ENCODE results near the gene WDR27.

WDR27 gene

DNA sequence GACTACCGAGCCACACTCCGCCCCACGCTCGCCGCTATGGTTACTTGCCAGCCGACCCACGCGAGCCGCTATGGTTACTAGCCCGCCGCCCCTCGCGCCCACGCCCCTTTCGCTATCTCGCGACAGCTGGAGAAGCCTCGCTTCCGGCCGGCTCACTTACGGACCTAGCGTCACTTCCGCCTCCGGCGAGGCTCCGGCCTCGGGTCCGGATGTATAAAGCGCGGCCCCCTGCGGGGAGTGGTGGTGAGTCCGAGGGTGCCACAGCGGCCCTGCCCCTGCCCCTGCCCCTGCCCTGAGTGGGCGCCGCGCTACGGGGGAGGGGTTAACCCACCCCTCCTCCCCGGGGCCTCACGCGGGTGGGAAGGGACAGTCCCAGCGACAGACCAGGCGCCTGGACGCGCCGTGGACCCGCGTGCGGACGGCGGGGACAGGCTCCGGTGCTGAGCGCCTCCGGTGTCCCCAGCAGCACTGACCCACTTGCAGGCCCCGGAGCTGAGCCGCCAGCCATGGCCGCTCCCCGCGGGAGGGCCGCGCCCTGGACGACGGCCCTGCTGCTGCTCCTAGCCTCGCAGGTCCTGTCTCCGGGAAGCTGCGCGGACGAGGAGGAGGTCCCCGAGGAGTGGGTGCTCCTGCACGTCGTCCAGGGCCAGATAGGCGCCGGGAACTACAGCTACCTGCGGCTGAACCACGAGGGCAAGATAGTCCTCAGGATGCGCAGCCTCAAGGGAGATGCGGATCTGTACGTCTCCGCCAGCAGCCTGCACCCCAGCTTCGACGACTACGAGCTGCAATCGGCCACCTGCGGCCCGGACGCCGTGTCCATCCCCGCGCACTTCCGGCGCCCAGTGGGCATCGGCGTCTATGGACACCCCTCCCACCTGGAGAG is at the start of gene WDR27, which contains the start of gene C6orf120:
Gene WDR27 (minus strand): TSS at position 76 of the 886 bp plus-strand sequence. CDS start 13,024 bp downstream, outside the sequence.
Gene C6orf120 (plus strand): TSS at position 173 of the 886 bp plus-strand sequence. CDS start 334 bp downstream, at position 507.
- FAIRE-seq, result no peak

DNA sequence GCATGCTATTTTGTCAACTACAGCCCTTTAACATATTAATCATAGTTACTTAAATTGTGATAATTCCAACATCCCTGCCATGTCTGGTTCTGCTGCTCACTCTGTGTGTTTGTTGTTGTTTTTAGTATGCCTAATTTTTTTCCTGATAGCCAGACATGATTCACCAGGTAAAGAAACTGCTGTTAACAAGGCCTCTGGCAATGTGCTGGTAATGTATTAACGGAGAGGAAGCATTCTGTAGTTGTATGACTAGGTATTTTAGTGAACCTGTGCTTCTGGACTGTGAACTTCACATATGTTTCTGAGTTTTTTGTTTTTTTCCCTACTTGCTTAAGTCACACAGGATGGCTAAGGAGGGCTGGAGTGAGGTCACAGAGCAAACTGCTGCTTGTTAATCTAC is 44.7 kb upstream of the WDR27 start:
- no peak for FAIRE-seq

DNA sequence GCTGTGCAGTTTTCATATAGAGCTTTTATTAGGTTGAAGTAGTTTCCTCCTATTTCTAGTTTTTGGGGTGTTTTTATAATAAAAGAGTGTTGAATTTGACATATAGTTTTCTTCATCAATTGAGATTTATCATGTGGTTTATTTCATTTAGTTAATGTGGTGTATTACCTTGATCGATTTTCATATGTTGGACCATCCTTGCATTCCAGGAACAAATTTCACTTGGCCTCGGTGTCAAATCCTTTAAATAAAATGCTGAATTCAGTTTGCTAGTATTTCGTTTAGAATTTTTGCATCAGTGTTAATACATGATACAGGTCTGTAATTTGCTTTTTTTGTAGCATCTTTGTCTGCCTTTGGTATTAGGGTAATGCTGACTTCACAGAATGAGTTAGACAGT is 43.6 kb upstream of the WDR27 start:
- no peak for FAIRE-seq

DNA sequence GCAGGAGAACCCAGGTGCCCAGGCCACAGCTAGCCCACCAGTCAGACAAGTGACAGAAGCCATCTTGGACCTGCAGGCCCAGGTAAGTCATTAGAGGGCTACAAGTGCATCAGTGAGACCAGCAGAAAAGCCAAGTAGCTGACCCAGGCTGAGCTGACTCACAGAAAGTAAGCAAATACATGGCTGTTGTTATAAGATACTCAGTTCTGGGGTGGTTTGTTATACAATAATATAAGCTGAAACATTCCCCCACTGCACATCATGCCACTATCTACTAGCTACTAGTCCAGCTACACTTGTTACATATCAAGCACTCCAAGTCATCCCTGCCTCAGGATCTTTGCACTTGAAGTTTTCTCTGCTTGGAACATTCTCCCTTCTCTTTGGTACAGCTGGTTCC is 39.5 kb upstream of the WDR27 start:
- no peak for FAIRE-seq

DNA sequence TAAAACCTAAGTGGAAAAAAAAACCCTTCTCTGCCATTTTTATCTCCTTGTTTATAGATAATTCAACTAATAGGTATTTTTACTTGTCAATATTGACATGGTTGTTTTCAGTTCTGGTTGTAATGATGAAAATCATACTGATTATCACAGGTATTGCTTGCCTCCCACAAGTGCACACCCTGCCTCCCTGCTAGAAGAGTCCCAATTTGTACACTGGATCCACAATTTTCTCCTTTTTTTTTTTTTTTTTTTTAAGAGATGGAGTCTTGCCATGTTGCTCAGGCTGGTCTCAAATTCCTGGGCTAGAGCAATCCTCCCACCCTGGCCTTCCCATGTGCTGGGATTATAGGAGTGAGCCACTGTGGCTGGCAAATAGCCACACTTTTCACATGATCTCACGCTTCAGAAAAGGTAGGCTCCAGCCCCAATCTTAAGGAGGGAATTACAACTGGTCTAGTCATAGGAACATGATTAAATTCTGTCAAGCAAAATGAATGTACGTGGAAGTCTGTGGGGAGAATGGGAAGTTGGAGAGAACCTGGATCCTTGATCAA is 37.2 kb upstream of the WDR27 start:
- no peak for FAIRE-seq

DNA sequence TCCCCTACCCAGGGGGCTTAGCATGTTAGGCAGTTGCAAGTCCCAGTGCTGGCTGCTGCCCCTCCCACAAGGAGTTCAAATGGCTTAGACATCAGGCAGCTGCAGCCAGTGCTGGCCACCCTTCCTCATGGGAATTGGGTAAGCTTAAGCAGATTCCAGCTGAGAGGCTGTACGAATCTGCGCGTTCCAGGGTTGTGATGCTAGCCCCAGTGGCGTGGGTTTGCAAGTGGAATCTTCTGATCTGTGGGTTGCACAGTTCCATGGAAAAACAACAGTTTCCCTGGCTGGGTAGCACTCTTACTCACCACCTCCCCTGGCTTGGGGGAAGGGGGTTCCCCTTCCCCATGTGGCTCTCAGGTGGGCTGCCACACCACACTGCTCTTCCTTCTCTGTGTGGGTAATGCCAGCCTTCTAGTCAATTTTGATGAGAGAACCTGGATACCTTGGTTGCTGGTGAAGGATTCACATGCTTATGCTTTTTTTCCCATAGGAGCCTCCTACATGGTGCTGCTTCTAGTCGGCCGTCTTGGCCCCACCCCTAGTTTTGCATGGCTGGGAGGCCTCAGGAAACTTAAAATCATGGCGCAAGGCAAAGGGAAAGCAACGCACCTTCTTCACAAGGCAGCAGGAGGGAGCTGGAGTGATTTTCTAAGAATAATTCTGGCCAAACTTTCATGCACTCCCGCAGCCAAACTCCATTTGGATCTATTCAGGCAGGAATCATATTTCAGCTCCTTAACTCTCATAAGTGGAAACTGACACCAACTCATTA is 36.6 kb upstream of the WDR27 start:
- no peak for FAIRE-seq

DNA sequence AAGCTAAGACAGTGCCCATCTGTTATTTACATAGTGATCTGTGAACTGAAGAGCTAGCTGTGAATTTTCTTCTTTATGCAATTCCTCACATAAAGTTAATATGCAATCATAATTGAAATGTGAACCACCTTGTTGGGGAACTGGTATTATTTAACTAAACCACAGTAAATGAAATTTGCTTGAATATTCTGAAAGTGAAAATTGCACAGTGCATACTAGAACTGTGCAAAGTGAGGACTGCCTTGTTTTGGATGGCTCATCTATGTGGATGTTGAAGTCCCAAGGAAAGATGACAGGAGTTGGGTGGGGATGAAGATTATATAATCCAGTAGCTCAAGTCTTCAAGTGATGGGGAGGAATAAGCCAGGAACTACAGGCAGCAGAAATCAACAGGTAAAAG is 28.1 kb upstream of the WDR27 start:
- FAIRE-seq, result peak; percentile 87

DNA sequence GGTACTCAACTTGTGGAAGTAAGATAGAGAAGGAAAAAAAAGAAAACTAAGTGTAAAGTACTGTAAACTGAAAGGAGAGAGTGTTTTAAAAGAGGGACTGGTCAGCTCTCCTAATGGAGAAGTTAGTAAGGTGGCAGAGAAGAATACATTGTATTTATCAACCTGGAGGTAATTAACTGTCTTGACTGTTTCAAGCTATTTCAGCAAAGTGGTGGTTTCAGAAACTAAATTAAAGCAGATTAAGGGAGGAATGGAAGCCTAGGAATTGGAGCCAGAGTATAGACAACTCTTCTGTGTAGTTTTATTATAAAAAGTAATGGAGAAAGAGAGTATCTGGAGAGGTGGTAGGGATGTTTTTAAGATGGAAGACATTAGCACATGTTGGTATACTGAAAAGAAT is 25.1 kb upstream of the WDR27 start:
- no peak for FAIRE-seq

DNA sequence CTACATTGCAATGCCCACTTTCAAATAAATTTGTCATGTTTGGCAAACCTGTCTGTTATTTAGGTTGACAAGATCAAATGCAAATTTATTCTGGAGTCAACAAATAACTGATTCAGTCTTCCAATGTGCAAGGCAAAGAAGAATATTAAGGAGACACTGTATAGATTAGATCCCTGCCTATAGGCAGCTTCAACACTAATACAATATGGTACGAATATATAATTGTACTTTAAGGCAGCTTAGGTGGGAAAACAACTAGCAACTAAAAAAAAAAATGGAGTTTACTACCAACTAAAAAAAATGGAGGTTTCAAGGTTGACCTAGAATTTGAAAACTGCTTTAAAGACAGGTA is 24.2 kb upstream of the WDR27 start:
- FAIRE-seq, result no peak

DNA sequence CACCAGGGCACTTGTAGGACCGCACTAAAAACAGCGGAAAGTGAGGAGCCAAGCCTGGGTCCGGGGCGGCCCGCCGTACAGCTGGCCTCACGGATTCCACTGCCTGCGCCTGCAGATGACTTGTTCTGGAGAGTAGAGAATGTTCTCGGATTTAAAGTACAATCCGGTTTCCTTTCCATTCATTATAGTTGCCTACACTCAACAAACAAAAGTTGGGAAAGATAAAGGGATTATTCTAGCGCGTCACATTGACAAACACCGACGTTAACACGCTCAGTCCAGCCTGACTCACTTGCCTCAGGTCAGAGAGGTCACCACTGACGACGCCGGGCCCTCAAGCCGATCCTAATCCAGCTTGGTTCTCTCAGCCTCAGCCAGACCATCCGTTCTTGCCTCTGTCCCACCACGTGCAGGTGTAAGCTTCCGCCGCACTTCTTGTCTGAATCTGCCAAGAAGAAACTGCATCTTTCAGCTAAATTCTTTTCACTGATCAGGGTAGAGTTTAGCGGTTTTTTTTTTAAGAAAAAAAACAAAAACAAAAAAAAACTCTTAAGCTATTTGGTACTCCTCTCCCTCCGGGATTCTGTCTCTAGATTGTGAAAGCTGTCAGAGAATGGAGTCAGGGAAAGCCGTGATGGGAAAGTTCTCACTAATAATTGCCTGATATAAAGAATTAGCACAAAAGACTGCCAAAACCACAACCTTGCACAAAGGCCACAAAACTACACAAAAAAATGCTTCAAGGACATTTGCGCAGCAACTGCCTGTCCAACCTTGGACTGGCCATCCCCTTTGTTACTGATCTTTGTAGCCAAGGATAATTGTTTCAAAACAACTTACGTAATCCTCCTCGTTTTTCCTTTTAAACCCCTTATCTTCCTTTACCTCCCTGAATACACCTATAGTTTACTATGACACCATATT is 23.6 kb upstream of the WDR27 start:
- no peak for FAIRE-seq

DNA sequence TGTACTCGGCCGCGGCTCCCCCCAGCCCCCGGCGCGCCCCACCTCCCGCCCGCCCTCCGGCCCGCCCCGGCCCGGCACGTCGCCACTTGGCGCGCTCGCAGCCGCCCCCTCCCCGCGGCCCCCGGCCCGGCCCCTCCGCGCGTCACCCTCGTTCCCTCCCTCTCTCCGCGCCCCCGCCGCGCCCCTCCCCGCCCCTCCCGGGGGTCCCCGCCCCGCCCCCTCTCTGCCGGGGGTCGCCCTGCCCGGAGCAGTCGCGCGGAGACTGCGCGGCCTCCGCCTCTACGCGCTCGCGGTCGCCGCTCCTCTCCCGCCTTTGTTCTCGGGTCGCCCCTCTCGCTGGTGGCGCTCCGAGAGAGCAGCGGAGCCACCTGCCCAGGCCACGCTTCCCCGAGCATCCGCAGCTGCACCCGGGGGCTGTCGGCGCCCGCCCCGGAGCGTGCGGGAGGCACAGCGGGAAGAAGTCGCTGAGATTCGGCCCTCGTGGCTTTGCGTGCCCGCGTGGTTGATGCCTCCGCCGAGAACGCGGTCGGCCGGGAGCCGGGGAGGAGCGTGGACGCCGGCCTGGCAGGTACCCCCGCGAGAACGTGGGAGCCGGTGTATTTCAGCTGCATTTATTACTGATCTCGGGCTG is 22.8 kb upstream of the WDR27 start, which contains the start of gene PHF10:
Gene PHF10 (minus strand): TSS at position 7 of the 631 bp plus-strand sequence. CDS start 569 bp downstream, outside the sequence.
- FAIRE-seq, result no peak

DNA sequence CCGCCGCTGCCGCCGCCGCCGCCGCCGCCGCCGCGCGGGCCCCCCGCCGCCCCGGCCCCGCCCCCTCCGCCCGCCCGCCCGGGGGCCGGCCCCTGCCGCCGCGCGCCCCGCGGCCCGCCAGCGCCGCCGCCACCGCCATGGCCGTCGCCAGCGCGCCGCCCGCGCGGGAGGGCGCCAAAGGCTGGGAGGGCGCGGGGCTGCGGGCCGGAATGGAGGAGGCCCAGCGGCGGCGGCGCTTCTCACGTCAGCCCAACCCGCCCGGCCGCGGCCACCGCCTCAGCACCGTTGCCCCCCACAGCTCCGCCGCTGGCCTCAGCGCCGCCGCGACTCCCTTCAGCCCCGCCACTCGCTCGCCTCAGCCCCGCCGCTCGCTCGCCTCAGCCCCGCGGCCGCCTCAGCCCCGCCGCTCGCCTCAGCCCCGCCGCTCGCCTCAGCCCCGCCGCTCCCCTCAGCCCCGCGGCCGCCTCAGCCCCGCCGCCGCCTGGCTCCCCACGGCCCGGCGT is 22.2 kb upstream of the WDR27 start:
- FAIRE-seq, result no peak

DNA sequence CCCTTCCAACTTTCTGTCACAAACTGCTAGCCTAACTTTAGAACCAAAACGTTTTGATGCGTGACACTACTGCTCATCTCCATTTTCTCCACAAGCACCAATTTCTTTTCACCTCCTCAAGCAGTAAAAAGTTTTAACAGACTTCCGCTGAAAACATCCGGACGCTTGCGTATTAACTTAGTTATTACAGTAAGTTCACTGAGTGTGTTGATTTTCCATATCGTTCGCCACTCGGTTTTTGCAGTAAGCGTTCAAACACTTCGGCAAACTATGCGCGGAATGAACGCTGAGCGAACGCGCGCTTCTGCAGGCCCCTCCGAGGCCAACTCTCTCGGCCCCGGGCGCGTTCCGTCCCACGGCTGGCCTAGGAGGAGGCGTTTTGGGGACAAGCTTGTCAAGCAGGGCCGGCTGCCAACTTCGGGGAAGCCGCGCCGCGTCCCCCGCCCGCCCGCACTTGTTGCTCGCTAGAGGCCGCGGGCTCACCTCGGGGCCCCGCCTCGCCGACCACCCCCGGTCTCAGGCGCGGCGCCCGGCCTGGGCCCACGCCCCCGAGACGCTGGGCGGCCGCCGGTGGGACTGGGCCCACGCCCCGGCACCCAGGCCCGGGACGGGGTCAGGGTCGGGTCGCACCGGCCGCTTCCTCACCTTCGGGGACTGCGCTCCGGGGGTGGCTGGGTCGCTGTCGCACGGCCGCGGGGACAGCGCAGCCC is 21.5 kb upstream of the WDR27 start:
- FAIRE-seq, result no peak

DNA sequence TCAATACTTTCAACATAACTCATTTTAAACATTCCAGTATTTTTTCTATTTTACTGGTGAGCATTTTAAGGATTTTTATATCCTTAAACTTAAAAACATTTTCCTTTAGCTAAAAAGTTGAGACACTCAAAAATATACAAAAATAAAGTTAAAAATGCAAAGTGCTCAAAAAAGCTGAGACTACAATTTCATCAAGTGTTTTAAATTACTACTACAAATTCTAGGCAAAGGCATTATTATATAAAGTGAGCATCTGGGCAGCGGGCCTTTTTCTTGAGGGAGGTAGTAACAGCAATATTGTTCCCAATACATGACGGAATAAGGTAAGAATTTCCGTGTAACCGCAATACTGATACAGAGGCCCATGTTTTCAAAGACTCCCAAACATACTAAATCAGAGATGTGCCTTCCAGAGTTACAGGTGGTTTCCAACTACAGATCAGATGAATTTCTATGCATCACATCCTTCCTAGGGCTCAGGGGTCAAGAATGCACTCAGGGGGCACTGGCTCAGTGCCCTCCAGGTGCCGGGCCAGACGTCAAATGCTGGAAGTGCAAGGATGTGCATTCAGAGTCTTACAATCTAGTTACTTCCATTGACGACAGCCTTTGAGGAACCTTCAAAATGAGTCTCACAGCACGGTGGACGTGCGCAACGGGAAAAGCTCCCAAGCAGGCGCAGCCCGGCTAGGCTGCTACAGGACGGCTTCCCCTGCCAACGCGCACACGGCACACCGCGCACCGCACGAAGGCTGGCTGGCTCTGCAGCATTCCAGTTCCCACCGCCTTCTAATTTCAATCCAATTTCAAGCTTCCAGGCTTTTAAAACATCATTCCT is 20.8 kb upstream of the WDR27 start:
- peak; percentile 33 for FAIRE-seq

DNA sequence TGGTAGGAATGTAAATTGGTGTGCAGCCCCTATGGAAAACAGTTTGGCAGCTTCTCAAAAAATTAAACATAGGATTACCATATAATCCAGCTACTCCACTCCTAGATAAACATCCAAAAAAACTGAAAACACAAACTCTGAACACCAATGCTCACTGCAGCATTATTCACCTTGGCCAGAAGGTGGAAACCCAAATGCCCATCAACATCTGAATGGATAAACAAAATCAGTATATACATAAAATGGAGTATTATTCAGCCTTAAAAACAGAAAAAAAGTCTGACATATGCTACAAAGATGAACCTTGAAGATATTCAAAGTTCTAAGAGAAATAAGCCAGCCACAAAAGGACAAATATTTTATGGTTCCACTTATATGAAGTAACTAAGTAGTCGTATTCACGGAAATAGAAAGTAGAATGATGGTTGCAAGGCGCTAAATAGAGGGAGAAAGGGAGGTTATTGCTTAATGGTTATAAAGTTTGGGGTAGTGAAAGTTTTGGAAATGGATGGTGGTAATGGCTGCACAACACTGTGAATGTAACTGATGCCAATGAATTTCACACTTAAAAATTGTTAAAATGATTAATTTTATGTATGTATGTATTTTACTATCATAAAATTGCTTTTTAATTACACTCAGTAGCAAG is 18.5 kb upstream of the WDR27 start:
- no peak for FAIRE-seq

DNA sequence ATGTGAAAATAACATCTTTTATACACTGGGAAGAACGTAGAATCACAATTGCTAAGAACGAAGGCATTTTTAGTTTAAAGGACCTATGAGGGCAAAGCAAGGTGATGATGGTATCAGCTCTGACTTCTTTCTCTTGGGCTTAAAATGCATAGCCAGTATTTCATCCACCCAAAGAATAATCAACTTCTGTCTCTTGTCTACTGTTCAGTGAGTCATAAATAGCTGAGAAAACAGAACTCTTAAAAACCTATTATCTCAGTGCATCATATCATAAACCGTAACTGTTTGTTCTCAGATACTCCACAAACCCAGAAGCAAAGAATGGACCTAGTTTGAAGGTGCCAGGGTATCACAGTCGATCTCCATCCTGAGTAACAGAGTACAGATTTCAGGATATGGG is 17.3 kb upstream of the WDR27 start:
- no peak for FAIRE-seq

DNA sequence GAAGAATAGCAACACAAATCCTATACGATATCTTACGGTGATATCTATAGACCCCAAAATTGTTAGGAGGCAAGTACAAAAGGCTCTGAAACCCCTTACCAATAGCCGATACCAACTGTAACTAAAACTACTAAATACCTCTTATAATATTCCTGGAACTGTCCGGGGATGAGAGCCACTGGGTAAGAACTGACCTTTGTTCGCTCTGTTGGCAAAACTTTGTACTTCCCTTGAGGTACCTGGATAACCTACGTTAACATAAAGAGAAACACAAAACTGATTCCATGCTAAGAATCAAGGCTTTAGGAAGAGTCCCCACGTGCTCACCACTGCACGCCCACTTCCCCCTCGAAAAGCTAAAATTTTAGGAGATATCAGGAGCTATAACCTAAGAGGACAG is 12.8 kb upstream of the WDR27 start:
- no peak for FAIRE-seq

DNA sequence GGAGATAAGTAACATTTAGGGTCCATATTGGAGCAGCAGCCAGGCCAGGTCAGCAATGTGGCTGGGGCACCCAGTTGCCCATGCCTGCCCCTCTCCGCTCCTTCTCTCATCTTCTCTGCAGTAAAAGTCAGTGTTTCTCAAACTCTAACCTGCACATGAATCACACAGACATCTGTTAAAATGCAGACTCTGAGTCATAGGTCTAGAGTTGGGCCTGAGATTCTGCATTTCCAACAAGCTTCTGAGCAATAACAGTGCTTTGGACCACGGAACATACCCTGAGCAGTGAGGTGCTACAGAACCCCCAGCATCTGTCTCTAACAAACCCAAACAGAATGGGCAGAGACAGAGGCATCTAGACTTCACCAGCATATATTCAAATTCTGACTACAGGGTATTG is 12.3 kb upstream of the WDR27 start:
- no peak for FAIRE-seq

DNA sequence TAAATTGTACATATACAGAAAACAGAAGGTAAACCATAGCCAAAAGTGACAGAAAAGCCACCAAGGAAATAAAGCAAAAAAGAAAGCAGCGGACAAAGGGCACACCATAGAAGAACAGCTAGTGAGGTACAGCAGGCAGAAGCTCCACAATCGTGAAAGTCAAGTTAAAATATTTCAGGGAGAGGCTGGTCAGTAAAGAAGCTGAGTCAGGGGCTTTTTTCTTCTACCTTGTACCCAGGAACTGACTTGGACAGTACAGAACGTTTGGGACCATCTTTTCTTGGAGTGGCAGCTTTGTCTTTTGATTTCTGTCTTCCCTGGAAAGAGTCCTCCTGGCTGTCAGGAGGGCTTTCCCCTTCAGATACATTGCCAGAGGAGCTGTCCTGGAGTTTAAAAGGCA is 8.2 kb upstream of the WDR27 start:
- no peak for FAIRE-seq

DNA sequence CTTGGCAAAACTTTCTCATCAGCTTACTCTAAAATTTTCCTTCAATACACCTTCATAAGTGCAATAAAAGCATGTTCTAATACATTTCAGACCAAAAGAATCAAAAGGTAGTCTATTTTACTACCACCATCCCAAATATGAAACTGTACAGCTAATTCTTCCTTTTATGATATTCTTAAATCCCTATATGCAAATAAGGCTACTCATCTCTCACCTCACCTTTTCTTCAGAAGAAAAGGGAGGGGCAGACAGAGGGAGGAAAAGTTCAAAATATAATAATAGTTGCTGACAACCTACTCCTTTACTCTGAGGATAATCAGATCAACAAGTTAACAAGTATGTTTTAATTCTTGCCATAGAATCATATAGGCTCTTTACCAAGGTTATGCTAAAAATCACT is 7.5 kb upstream of the WDR27 start:
- no peak for FAIRE-seq
